ENCODE data around the gene DAAM2.

DAAM2 gene

GRCh38 chr6:39848171-39848570 lies 56.0 kb downstream of the DAAM2 start:
- DNase-seq (ENCODE audit: low read depth), result no peak

GRCh38 chr6:39849228-39849627 lies 57.1 kb downstream of the DAAM2 start:
- no peak for DNase-seq (ENCODE audit: low read depth)

DNA sequence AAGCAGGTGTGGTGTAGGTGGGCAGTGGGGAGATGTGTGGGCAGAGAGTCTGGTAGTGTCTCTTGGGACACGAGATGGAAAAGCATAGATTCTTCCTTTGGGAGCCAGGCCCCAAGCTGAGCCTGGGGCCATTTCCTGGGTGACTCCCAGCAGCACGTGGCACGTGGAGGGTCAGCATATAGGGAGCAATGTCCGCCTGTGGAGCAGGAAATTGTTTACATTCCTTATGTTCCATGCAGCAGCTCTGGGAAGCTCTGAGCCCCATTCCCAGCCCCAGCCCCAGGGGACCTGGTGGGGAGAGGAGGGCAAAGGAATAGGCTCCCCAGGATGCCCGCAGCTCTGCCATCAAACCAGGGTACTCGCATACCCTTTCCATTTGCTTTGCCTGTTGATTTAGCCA lies 57.6 kb downstream of the DAAM2 start:
- no peak for DNase-seq (ENCODE audit: low read depth)

DNA sequence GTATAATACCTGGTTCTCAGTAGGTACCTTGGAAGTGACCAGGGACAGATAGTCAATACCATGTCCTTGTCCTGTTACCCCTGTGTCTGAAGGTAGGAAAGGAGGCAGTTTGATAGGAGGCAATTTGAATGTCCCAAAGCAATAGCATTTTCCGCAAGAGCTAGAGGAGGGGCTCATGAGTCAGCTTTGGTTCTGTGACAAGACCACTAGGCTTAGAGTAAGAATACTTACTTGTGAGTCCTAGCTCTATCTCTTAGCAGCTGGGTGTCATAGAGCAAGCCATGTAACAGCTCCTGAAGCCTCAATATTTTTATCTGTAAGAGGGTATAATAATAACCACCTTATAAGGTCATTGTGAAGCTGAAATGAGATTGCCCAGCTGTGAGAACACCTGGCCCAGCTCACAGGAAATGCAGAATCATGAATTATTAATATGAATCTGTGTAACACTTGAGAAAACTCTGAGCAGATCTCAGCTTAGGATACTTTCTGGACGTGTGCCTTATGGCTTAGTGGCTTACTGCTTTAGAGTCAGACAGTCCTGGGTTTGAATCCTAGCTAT lies 58.6 kb downstream of the DAAM2 start:
- no peak for DNase-seq (ENCODE audit: low read depth)

DNA sequence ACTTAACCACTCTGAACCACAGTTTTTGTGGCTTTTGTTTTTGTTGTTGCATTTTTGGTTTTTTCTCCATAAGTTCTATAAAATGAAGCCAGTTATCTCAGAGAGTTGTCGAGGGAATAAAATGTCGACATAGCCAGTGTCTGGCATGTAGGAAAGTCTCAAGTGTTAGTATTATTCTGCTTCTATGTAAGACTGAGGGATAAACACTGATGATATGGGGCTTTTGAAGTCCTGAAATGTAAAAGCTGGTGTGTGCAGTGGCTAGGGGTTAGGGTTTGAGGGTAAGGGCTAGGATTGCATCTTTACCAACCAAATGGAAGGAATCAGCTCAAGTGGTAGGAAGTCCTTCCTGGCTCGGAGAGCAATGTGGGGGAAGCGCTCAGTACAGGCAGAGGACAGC lies 59.2 kb downstream of the DAAM2 start:
- DNase-seq (ENCODE audit: low read depth), result no peak

- no peak for DNase-seq (ENCODE audit: low read depth)
Measured at GRCh38 chr6:39852324-39852723, 60.1 kb downstream of the DAAM2 start.

DNA sequence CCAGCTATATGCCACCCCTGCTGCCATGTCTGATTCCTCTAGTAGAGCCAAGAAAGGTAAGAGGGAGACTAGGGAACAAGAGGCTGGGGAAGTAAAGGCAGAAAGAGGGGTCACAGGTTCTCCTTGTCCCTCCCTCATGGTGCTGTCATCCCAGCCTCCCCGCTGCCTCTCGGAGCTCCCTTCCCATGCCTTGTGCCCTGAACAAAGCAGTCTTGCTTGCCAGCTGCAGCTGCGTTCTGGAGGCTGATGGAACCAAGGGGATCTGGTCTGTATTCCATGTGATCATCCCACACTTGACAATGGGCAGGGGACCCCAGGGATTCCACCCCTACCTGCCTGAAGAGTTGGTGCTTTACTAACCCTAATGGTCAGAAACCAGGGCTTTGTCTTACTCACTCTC lies 61.4 kb downstream of the DAAM2 start:
- DNase-seq (ENCODE audit: low read depth), result no peak

- DNase-seq (ENCODE audit: low read depth), result no peak
Measured at GRCh38 chr6:39855356-39855995, 63.3 kb downstream of the DAAM2 start.

DNA sequence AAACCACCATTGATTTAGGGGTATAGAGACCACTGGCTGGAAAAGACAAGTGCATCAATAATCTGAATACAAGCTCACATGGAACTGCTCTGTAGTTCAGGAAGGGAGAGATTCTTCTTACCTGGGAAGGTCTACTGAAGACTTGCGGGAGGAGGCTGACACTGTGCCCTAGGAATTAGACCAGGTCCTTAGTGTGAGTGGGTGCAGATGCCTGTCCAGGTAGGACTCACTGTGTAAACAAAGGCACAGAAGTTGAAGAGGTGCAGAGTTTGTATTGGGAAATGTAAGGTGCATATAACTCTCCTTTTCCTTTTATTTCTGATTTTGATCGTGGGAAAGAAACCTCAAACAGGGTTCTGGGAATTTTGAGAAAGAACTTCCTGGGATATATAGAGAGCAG lies 66.8 kb downstream of the DAAM2 start:
- no peak for DNase-seq (ENCODE audit: low read depth)

DNA sequence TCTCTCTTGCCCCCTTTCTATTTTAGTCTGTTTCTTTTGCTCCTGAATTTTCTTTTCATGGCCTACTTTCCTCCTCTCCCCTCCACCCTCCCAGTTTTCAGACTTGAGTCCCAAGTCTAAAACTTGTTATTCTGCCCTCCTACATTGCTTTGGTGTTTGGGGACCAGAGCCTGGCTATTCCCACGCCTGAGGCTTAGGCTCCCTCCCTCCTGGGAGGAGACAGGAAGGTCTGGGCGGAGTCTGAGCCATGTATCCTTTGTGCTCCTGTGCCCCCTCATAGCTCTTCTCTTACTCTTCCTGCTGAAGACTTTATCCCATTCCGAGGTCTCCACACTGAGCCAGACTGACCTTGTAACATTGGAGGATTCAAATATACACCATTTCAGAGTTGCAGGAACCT lies 69.5 kb downstream of the DAAM2 start:
- DNase-seq (ENCODE audit: low read depth), result no peak

- DNase-seq (ENCODE audit: low read depth), result peak; percentile 59
Measured at GRCh38 chr6:39865011-39865888, 73.1 kb downstream of the DAAM2 start.

DNA sequence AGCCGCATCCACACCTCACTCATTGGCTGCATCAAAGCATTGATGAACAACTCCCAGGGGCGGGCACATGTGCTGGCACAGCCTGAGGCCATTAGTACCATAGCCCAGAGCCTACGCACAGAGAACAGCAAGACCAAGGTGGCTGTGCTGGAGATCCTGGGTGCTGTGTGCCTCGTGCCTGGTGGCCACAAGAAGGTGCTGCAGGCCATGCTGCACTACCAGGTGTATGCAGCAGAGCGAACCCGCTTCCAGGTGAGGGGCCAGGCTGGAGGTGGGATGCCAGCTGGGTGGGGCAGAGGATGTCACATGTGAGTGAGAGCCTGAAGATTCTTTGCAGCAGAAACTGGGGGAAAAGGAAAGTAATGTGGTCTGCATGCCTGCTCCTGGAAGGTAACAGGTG lies 75.4 kb downstream of the DAAM2 start:
- no peak for DNase-seq (ENCODE audit: low read depth)

- DNase-seq (ENCODE audit: low read depth), result no peak
Measured at GRCh38 chr6:39870950-39871349, 78.8 kb downstream of the DAAM2 start.

DNA sequence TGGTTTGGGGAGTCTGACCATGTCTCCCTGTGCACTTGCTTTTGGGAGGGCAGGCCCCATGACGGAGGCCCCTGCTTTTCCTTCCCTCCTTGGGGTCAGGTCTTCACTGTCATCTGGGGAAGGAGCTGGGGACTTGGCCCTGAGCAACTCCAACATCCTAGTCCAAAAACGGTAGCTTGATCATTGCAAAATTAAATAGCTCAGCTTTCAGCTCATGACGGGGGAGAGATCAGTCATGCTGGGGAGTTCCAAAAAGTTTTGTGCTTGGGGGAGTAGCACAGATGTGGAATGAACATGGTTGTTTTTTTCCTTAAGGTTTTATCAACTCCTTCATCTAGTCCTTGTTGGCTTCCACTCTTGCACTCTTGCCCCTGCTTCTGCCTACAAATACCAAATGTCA lies 81.3 kb downstream of the DAAM2 start:
- DNase-seq (ENCODE audit: low read depth), result no peak

DNA sequence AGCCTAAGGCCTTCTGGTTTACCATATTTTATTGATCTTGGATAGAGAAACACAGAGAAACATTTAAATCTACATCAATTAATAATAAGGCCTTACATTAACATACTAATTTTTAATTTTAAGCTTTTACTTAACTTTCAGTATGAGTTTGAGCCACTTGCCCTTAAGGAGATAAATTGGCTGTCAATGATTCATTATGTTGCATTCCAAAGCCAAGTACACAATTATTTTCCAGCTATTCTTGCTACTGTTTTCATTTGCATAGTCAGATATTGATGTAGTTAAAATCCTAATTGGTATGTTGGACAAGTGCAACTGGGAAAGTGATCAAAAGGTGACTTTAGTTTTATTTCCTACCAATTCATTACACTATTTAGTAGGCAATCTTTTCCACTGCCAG lies 83.9 kb downstream of the DAAM2 start:
- DNase-seq (ENCODE audit: low read depth), result no peak

DNA sequence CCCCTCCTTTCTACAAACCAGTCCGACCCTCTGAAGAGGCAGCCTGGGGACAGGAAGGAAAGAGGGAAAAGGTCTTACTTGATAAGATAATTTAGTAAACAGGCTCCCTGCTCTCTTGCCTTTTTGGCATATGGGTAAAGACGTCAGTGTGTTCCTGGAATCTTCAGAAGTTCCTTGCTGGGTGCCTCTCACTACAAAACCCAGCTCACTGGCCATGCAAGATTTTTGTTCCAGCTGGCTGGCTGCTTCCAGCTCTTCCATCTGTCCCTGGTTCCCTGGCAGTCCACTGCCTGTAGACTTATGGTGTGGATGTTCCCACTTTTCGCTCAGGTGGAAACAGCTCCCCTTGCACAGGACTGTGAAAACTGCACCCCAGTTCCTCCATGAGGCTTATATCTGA lies 84.7 kb downstream of the DAAM2 start:
- DNase-seq (ENCODE audit: low read depth), result no peak

DNA sequence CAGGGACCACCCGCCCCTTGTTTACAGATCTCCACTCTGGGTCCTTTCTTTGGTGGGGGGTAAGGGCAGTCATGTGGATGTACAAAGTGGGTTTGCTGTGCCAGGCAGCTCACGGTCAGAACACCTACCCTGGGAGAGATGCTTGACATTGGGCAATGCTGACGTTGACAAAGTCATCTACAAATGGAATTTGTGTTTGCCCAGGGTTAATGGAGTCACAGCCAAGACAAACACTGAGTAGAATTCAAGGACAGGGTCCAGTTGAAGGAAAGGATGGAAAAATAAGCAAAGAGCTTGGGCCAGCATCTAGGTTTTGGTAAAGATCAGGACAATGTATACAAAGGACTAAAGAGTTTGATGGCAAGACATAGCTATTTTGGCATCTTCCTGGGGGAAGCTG lies 87.4 kb downstream of the DAAM2 start:
- DNase-seq (ENCODE audit: low read depth), result no peak

DNA sequence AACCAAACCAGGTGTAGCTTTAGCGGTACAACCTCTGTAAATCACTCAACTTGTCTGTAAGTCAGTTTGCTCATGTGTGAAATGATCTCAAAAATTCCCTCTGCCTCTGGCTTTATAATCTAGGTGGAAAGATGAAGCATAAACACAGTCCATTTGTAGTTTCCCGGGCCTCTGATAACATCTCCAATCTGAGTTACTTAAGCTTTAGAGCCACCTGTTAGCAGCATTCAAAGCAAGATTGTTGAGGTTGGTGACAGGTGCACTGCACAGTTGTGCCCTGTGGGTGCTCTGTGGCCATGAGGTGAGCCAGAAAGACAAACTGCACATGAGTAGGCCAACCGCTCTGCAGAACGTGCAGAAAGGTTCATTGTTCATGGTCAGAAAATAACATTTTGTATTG lies 88.4 kb downstream of the DAAM2 start:
- no peak for DNase-seq (ENCODE audit: low read depth)

GRCh38 chr6:39881851-39882530 lies 89.8 kb downstream of the DAAM2 start:
- DNase-seq (ENCODE audit: low read depth), result peak; percentile 82

GRCh38 chr6:39882531-39882899 lies 90.3 kb downstream of the DAAM2 start:
- DNase-seq (ENCODE audit: low read depth), result peak; percentile 98

DNA sequence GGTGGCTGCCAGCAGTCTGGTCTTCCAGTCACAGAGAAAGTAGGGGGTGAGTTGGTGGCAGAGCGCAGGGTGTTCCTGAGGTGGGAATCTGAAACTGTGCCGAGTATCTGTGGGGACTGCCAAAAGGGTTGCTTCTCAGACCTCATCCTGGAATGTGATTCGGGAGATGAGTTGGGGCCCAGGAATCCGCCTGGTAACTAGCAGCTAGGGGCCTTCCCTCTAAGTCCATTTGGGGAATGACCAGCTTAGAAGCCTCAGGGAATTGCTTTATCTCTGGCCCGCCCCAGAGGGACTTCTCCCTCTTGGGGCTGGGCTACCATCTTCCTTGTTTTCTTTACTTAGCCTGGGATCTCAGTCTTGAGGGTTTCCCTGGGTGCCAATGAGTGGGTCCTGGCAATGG lies 92.5 kb downstream of the DAAM2 start:
- peak; percentile 92 for DNase-seq (ENCODE audit: low read depth)

DNA sequence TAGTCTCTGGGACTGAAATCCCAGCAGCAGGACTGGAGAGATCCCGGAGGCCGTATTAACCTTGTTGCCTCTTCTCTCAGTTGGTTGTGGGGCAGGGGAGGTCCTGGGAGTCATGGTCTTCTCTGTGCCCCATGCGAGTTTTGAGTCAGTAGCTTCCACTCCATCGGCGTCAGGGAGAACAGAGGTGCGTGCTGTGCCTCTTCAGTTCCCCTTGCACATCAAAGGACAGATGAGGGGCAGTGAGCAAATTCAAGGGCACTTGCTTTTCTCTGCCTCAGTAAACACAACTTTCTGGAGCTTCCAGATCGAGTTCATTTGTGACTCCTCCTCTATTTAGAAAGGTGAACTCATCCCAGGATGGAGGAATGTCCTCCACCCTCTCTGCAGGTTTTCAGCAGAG lies 93.5 kb downstream of the DAAM2 start:
- no peak for DNase-seq (ENCODE audit: low read depth)

DNA sequence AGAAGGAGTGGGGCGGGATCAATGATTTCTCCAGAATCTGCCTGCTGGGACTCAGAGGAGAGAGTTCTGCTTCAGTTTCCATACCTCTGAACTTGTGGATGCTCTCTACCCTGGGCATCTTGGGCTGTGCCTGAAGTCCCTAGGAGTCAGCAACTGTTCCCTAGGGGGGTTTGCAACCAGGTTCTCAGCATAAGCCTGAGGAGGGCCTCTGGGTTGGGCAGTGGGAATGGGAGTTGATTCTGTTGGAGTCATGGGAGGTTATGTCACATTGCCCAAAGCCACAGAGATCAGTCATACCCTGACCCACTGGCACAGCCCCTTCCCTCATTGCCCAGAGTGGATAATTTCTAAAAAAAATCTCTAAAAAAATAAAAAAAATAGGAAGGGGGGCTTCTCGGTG lies 94.7 kb downstream of the DAAM2 start:
- no peak for DNase-seq (ENCODE audit: low read depth)
